Mesendoderm (in vitro differentiated cells): Measurements from ENCODE around the gene HAUS1.
"Not testable (repeated sequence)": the region's sequence is repeated elsewhere in the genome, so short reads cannot be mapped to it uniquely, and the experiment has no call there.

ENCODE experiments used
- DNase-seq: peaks from one replicate; pipeline ENCODE4 v3.0.0; 2013
- H2AK5ac ChIP-seq: 2 replicates; pipeline ENCODE4 v1.6.1; 2013; ENCODE audit warnings: low read length, inconsistent platforms
- H2BK120ac ChIP-seq: 2 replicates; pipeline ENCODE4 v1.6.1; 2013; ENCODE audit warnings: low read depth, mild to moderate bottlenecking, low read length, moderate library complexity, mixed read lengths
- H2BK15ac ChIP-seq: replicated peaks from 2 replicates; pipeline ENCODE4 v1.6.1; 2013; ENCODE audit warnings: low read depth, mild to moderate bottlenecking, moderate library complexity
- H2BK5ac ChIP-seq: 2 replicates; pipeline ENCODE4 v1.6.1; 2013; ENCODE audit warnings: low read length, inconsistent platforms
- H3K18ac ChIP-seq: 2 replicates; pipeline ENCODE4 v1.6.1; 2013; ENCODE audit warnings: mild to moderate bottlenecking, low read length, mixed read lengths
- H3K23ac ChIP-seq: one replicate; pipeline ENCODE4 v1.6.1; 2013; ENCODE audit warnings: low read length
- H3K27ac ChIP-seq: 2 replicates; pipeline ENCODE4 v1.5.1; 2013; ENCODE audit warnings: low read depth, mild to moderate bottlenecking, inconsistent platforms, low read length, moderate library complexity
- H3K27me3 ChIP-seq: 2 replicates; pipeline ENCODE4 v1.6.1; 2013; ENCODE audit warnings: low read length, control low read depth, mild to moderate bottlenecking, inconsistent platforms; ENCODE audit not compliant: insufficient read depth, poor library complexity
- H3K36me3 ChIP-seq: 2 replicates; pipeline ENCODE4 v1.6.1; 2013; ENCODE audit warnings: low read length, inconsistent platforms; ENCODE audit not compliant: control insufficient read depth, insufficient read depth
- H3K4ac ChIP-seq: one replicate; pipeline ENCODE4 v1.6.1; 2013; ENCODE audit warnings: low read depth, mild to moderate bottlenecking, low read length, moderate library complexity
- H3K4me1 ChIP-seq: 2 replicates; pipeline ENCODE4 v1.6.1; 2013; ENCODE audit warnings: low read depth, low read length, inconsistent platforms; ENCODE audit not compliant: control insufficient read depth
- H3K4me2 ChIP-seq: 2 replicates; pipeline ENCODE4 v1.6.1; 2013; ENCODE audit warnings: low read length
- H3K4me3 ChIP-seq: 2 replicates; pipeline ENCODE4 v1.5.1; 2013; ENCODE audit warnings: mild to moderate bottlenecking, low read length
- H3K56ac ChIP-seq: one replicate; pipeline ENCODE4 v1.6.1; 2013; ENCODE audit warnings: low read length
- H3K79me1 ChIP-seq: 2 replicates; pipeline ENCODE4 v1.6.1; 2013; ENCODE audit warnings: low read length, inconsistent platforms
- H3K79me2 ChIP-seq: 2 replicates; pipeline ENCODE4 v1.6.1; 2013; ENCODE audit warnings: mild to moderate bottlenecking, low read length; ENCODE audit not compliant: control insufficient read depth, insufficient read depth
- H3K9ac ChIP-seq: 2 replicates; pipeline ENCODE4 v1.6.1; 2013; ENCODE audit warnings: low read length, inconsistent platforms
- H4K5ac ChIP-seq: one replicate; pipeline ENCODE4 v1.6.1; 2013; ENCODE audit warnings: low read length
- H4K8ac ChIP-seq: one replicate; pipeline ENCODE4 v1.6.1; 2013; ENCODE audit warnings: low read depth, mild to moderate bottlenecking, control low read depth, low read length, moderate library complexity
- WGBS: extraction: QIAGEN DNeasy Blood & Tissue Kit; methylation state at CpG from one replicate; pipeline ENCODE4 v1.1.7; 2013; ENCODE audit warnings: low lambda C conversion rate, missing lambda C conversion rate; ENCODE audit not compliant: insufficient coverage; ENCODE audit errors: extremely low coverage; 5-methylcytosine and 5-hydroxymethylcytosine counted together

The HAUS1 gene

DNA sequence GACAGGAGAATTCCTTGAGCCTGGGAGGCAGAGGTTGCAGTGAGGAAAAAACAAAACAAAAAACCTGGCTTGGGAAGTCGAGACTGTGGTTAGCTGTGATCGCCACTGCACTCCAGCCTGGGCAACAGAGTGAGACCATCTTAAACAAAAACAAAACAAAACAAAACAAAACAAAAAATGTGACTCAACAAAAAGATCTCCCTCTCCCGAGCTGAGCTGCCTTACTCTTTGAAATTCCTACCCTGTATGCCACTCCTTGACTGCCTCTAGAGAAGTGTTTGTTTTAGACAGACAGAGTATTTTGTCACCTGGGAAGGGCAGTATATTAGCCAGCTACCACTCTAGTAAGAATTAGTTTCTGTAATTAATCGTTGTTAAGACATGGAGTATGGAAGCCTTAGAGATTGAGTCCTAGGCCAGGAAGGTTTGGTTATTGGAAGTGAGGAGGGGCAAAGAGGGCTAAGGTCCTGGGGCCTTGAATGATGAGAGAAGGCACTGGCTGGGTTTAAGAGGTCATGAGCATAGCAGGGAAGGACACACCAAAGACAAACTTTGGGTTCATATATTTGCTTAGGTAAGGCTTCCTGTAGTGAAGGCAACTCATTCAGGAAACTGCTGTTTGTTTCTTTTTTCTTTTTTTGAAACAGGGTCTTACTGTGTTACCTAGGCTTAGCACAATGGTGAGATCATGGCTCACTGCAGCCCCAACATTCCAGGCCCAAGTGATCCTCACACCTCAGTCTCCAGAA, 56.0 kb downstream of the HAUS1 start:
- H3K4me1 ChIP-seq, result no peaks in the 10 kb centered on the region
- H2BK15ac ChIP-seq, result no peak overlapping the region
- no peaks in the 10 kb centered on the region for H3K36me3 ChIP-seq
- no peaks in the 10 kb centered on the region for H3K79me1 ChIP-seq
- no CpG with 5 or more reads among the region's 4 CpGs for WGBS
- H4K5ac ChIP-seq, result no peak overlapping the region
- no peak overlapping the region for H2AK5ac ChIP-seq
- no peak overlapping the region for H3K27ac ChIP-seq
- H3K79me2 ChIP-seq, result no peaks in the 10 kb centered on the region
- H3K56ac ChIP-seq, result no peak overlapping the region
- H2BK120ac ChIP-seq, result no peak overlapping the region
- no peak overlapping the region for H3K9ac ChIP-seq
- no peak overlapping the region for H3K23ac ChIP-seq
- H3K27me3 ChIP-seq, result no peaks in the 10 kb centered on the region
- no peak overlapping the region for H3K18ac ChIP-seq
- no peak overlapping the region for H3K4ac ChIP-seq
- H2BK5ac ChIP-seq, result no peak overlapping the region
- H4K8ac ChIP-seq, result no peak overlapping the region
- H3K4me2 ChIP-seq, result no peak overlapping the region
- no peak for DNase-seq
- no peak overlapping the region for H3K4me3 ChIP-seq

DNA sequence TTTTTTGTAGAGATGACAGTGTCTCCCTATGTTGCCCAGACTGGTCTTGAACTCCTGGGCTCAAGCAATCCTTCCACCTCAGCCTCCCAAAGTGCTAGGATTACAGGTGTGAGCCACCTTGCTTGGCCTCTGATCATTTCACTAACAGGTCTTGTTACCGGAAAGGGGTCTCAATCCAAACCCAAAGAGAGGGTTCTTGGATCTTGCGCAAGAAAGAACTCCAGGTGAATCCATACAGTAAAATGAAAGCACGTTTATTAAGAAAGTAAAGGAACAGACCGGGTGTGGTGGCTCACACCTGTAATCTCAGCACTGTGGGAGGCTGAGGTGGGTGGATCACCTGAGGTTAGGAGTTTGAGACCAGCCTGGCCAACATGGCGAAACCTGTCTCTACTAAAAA, 56.7 kb downstream of the HAUS1 start:
- H3K9ac ChIP-seq, result not testable (repeated sequence)

DNA sequence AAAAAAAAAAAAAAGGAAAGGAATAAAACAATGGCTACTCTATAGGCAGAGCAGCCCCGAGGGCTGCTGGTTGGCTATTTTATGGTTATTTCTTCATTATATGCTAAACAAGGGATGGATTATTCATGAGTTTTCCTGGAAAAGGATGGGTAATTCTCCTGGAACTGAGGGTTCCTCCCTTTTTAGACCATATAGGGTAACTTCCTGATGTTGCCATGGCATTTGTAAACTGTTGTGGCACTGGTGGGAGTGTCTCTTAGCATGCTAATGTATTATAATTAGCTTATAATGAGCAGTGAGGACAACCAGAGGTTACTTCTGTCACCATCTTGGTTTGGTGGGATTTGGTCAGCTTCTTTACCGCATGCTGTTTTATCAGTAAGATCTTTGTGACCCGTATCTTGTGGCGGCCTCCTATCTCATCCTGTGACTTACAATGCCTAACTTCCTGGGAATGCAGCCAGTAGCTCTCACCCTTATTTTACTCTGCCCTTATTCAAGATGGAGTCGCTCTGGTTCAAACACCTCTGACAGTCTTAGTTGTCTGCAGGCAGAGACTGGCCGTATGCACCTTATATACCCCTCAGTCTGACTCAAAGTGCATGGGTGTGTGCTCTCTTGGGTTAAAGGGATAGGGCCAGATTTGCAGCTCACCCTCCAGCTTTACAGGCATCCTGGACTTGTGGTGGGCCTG, 57.7 kb downstream of the HAUS1 start:
- H3K4ac ChIP-seq, result no peak overlapping the region
- H3K4me3 ChIP-seq, result no peak overlapping the region
- H3K27me3 ChIP-seq, result no peaks in the 10 kb centered on the region
- no peak overlapping the region for H2BK5ac ChIP-seq
- H3K56ac ChIP-seq, result no peak overlapping the region
- H3K18ac ChIP-seq, result no peak overlapping the region
- H3K79me1 ChIP-seq, result no peaks in the 10 kb centered on the region
- no peak overlapping the region for H3K9ac ChIP-seq
- no peak overlapping the region for H2BK15ac ChIP-seq
- H4K5ac ChIP-seq, result no peak overlapping the region
- H2AK5ac ChIP-seq, result no peak overlapping the region
- no peak overlapping the region for H3K4me2 ChIP-seq
- H3K27ac ChIP-seq, result no peak overlapping the region
- no peaks in the 10 kb centered on the region for H3K4me1 ChIP-seq
- peak; percentile 48 for DNase-seq
- no peaks in the 10 kb centered on the region for H3K79me2 ChIP-seq
- no peak overlapping the region for H4K8ac ChIP-seq
- WGBS, result no CpG with 5 or more reads among the region's 6 CpGs
- no peaks in the 10 kb centered on the region for H3K36me3 ChIP-seq
- H2BK120ac ChIP-seq, result no peak overlapping the region
- H3K23ac ChIP-seq, result no peak overlapping the region

More for the DNA sequence above, 56.7 kb downstream of the HAUS1 start:
- not testable (repeated sequence) for H4K5ac ChIP-seq, H3K18ac ChIP-seq, H3K27ac ChIP-seq, H2AK5ac ChIP-seq, H2BK5ac ChIP-seq, H3K4me3 ChIP-seq, H3K4me2 ChIP-seq, H2BK15ac ChIP-seq, DNase-seq, H3K4me1 ChIP-seq, H3K4ac ChIP-seq, H3K56ac ChIP-seq, H3K23ac ChIP-seq, H3K79me1 ChIP-seq, H3K36me3 ChIP-seq, H3K79me2 ChIP-seq, H3K27me3 ChIP-seq, H2BK120ac ChIP-seq, H4K8ac ChIP-seq
- no CpG with 5 or more reads among the region's 5 CpGs for WGBS

DNA sequence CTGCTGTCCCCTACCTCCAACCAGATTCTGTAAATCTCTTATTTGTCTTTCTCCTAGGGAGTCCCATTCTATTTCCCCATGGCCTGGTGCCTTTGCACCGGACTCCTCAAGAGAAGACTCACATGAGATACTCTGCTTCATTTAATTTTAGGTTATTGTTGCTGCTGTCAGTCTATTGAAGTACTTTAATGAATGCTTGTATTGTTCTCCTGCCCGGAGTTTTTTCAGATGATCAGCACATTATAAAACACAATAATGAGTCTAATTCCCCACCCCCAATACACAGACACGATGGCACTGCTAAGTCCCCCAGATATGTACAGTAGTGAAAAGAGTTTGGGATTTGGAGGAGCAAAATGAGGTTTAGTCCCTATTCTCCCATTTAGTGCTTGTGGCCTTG, 58.9 kb downstream of the HAUS1 start:
- Histone ChIP-seq H3K56ac (no peak overlapping the region), H3K79me1 (no peaks in the 10 kb centered on the region), H3K79me2 (no peaks in the 10 kb centered on the region), H3K27me3 (no peaks in the 10 kb centered on the region), H3K27ac (no peak overlapping the region), H2BK5ac (no peak overlapping the region), H2BK120ac (no peak overlapping the region), H3K4me2 (no peak overlapping the region), H3K36me3 (no peaks in the 10 kb centered on the region), H2AK5ac (no peak overlapping the region), H4K8ac (no peak overlapping the region), H3K18ac (no peak overlapping the region), H3K4me3 (no peak overlapping the region), H3K4ac (no peak overlapping the region), H3K4me1 (no peaks in the 10 kb centered on the region), H2BK15ac (no peak overlapping the region), H4K5ac (no peak overlapping the region), H3K23ac (no peak overlapping the region), H3K9ac (no peak overlapping the region)
- no peak for DNase-seq
- no CpG with 5 or more reads among the region's 3 CpGs for WGBS

DNA sequence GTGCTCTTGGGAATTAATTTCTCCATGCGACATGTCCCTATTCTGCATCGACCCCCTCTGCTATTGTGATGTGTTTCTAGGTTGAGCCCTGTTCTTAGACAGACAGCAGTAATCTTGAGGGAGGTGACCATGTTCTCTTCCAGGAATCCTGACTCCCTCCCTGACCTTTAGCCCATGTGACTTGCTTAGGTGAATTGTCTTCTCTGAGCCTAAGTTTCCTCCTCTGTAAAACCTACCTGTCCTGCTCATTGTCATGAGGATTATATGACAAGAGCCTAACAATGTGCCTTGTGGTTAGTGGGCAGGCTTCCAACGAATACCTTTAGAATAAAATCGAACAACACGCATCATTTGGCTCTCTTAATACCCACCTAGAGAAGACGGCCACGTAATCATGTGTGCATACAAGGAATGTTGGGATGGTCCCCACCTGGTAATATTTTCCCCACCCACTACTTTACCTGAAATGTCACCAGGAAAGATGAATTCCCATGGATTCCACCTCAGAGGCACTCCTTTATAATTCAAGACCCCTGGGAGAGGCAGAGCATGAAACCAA, 59.8 kb downstream of the HAUS1 start:
- Histone ChIP-seq H3K4me3 (no peak overlapping the region), H3K4me1 (no peaks in the 10 kb centered on the region), H3K27me3 (no peaks in the 10 kb centered on the region), H3K36me3 (no peaks in the 10 kb centered on the region), H3K9ac (no peak overlapping the region), H3K56ac (no peak overlapping the region), H3K23ac (no peak overlapping the region), H2AK5ac (no peak overlapping the region), H2BK15ac (no peak overlapping the region), H3K79me2 (no peaks in the 10 kb centered on the region), H3K18ac (no peak overlapping the region), H2BK120ac (no peak overlapping the region), H2BK5ac (no peak overlapping the region), H3K27ac (no peak overlapping the region), H3K4me2 (no peak overlapping the region), H4K8ac (no peak overlapping the region), H3K4ac (no peak overlapping the region), H3K79me1 (no peaks in the 10 kb centered on the region), H4K5ac (no peak overlapping the region)
- WGBS, result no CpG with 5 or more reads among the region's 7 CpGs
- no peak for DNase-seq
